Naive thymus-derived CD4-positive, alpha-beta T cell (primary cell): ENCODE results near the gene PIH1D2. TPM values are rescaled to one million over a fixed set of nuclear protein-coding genes. Genes with fewer than 3 reads are reported as not detected.

ENCODE experiments used
- ATAC-seq: fragments of 150-1000 bp; cut with Tn5 transposase; 2 replicates; pipeline ENCODE4 v1.10.0; 2021; ENCODE audit warnings: mild to moderate bottlenecking, moderate library complexity
- CTCF ChIA-PET: fragments of 350-600 bp; sonication (Branson Sonifier 250); formaldehyde crosslinking; loops from one replicate; lab custom pipeline; 2021; ENCODE audit warnings: antibody characterized with exemption; lab: Charles Lee
- POLR2A ChIA-PET: fragments of 350-600 bp; sonication (Branson Sonifier 250); formaldehyde crosslinking; loops from one replicate; lab custom pipeline; 2021; ENCODE audit warnings: antibody characterized with exemption, inconsistent platforms; lab: Charles Lee
- DNase-seq, 9 donors: peaks; one replicate each; pipeline versions ENCODE4 v3.0.0 to v3.0.0-alpha.2; 2020 to 2022; ENCODE audit warnings: mixed read lengths in 1 of 9
- H3K27ac ChIP-seq: one replicate; pipeline ENCODE4 v1.7.0; 2013; ENCODE audit warnings: mild to moderate bottlenecking, low read depth, low read length, moderate library complexity
- H3K27me3 ChIP-seq, 2 donors: one replicate each; pipeline ENCODE4 v1.7.0; 2013; ENCODE audit warnings: low read length in 2 of 2, mild to moderate bottlenecking in 2 of 2, moderate library complexity in 2 of 2; ENCODE audit not compliant: control insufficient read depth in 2 of 2, insufficient read depth in 2 of 2
- H3K36me3 ChIP-seq, 3 experiments: 1 replicate in 2 of 3; 2 replicates in 1 of 3; pipeline ENCODE4 v1.7.0; 2013; ENCODE audit warnings: low read length in 3 of 3, mild to moderate bottlenecking in 3 of 3, moderate library complexity in 1 of 3; ENCODE audit not compliant: insufficient read depth in 3 of 3, control insufficient read depth in 2 of 3
- H3K4me1 ChIP-seq, 2 donors: one replicate each; pipeline ENCODE4 v1.7.0; 2013; ENCODE audit warnings: low read length in 2 of 2, mild to moderate bottlenecking in 2 of 2, moderate library complexity in 1 of 2; ENCODE audit not compliant: control insufficient read depth in 2 of 2, insufficient read depth in 2 of 2
- H3K4me3 ChIP-seq: 2 replicates; pipeline ENCODE4 v1.7.0; 2013; ENCODE audit warnings: mild to moderate bottlenecking, low read length
- H3K9me3 ChIP-seq, 3 experiments: 1 replicate in 2 of 3; 2 replicates in 1 of 3; pipeline ENCODE4 v1.7.0; 2013; ENCODE audit warnings: low read length in 3 of 3; ENCODE audit not compliant: control insufficient read depth in 2 of 3
- H3K27ac Mint-ChIP-seq, 9 donors: one replicate each; pipeline ENCODE4 v1.8.0; 2020 to 2022; ENCODE audit warnings: mixed read lengths in 9 of 9, mild to moderate bottlenecking in 8 of 9, moderate library complexity in 5 of 9, inconsistent platforms in 2 of 9
- H3K27me3 Mint-ChIP-seq, 5 donors: one replicate each; pipeline ENCODE4 v1.8.0; 2021 to 2022; ENCODE audit warnings: mixed read lengths in 5 of 5, mild to moderate bottlenecking in 1 of 5
- H3K36me3 Mint-ChIP-seq, 5 donors: one replicate each; pipeline ENCODE4 v1.8.0; 2020 to 2022; ENCODE audit warnings: mixed read lengths in 5 of 5, mild to moderate bottlenecking in 3 of 5, inconsistent platforms in 1 of 5
- H3K4me1 Mint-ChIP-seq, 7 donors: one replicate each; pipeline ENCODE4 v1.8.0; 2020 to 2022; ENCODE audit warnings: mixed read lengths in 7 of 7, mild to moderate bottlenecking in 3 of 7, inconsistent platforms in 1 of 7
- H3K4me3 Mint-ChIP-seq, 10 donors: one replicate each; pipeline ENCODE4 v1.8.0; 2020 to 2022; ENCODE audit warnings: mild to moderate bottlenecking in 10 of 10, mixed read lengths in 10 of 10, moderate library complexity in 6 of 10, inconsistent platforms in 2 of 10
- H3K9me3 Mint-ChIP-seq, 11 donors: one replicate each; pipeline ENCODE4 v1.8.0; 2020 to 2022; ENCODE audit warnings: mixed read lengths in 11 of 11, mild to moderate bottlenecking in 4 of 11, inconsistent platforms in 1 of 11, moderate library complexity in 1 of 11
- intact Hi-C, 2 donors: fragments of 100-400 bp; cut with micrococcal nuclease; formaldehyde crosslinking; loops; one replicate each; pipeline ENCODE4 v1.15.1; 2023
- polyA plus RNA-seq, 2 donors: library from polyadenylated mRNA; unstranded; fragments of 300-500 nt; fragmentation: Illumina TruSeq; gene quantifications; one replicate each; pipeline ENCODE4 v1.2.3, GENCODE V29; 2021
- total RNA-seq, 6 experiments: library from RNA in 5 of 6; stranded (reverse) in 5 of 6; gene quantifications; 1 replicate in 5 of 6; 2 replicates in 1 of 6; pipeline ENCODE4 v1.2.3 and lab custom pipeline; 2021 to 2026

The PIH1D2 gene
- total RNA-seq = under 1 TPM in 4 of 5 experiments, not detected in 1; 0.32 to 0.57 (median 0.44) TPM
- polyA plus RNA-seq = not detected
- not detected for total RNA-seq (lab: John Stamatoyannopoulos, UW)

- peaks cover 0 to 21% (median 11%) of the 10 kb centered on the region in 5 donors for H3K36me3 Mint-ChIP-seq
- peak within 1 kb of the TSS; percentile 84 to 96 (median 95) for H3K27ac Mint-ChIP-seq
- ChIA-PET CTCF (no interaction called here), POLR2A (interaction anchor here (0.6 to 3.2 kb wide), 7 partner anchors 9 to 319 kb away, joined by 3 to 25 read pairs (median 3); partner anchors contain the start of genes SDHD and TIMM8B)
- ATAC-seq (peak; percentile 94), DNase-seq (peak; percentile 64 to 88 (median 84))
- peaks cover 14 to 49% (median 40%) of the 10 kb centered on the region in 7 donors for H3K4me1 Mint-ChIP-seq
- H3K9me3 Mint-ChIP-seq = peaks cover 0 to 4% (median 0%) of the 10 kb centered on the region in 11 donors
- no peaks in the 10 kb centered on the region for H3K27me3 ChIP-seq
- peaks cover 5 to 11% of the 10 kb centered on the region in 2 donors for H3K4me1 ChIP-seq
- H3K27ac ChIP-seq = peak within 1 kb of the TSS; percentile 79
- H3K36me3 ChIP-seq = peaks cover 4 to 19% (median 6%) of the 10 kb centered on the region in 3 experiments
- peak within 1 kb of the TSS; percentile 80 to 98 (median 94) for H3K4me3 Mint-ChIP-seq
- no peaks in the 10 kb centered on the region for H3K9me3 ChIP-seq
- H3K27me3 Mint-ChIP-seq = peaks cover 6 to 22% (median 12%) of the 10 kb centered on the region in 5 donors
- intact Hi-C loops = loop anchor here (1.0 to 2.0 kb wide), 7 partner anchors 12 to 203 kb away; partner anchors contain the start of genes CFAP68 (in 2 of the 2), DLAT (in 2 of the 2), FDXACB1 (in 2 of the 2) and SDHD (in 2 of the 2)
- H3K4me3 ChIP-seq = peak within 1 kb of the TSS; percentile 97
These were observed at the start of gene PIH1D2, which contains the start of gene NKAPD1 for GRCh38 chr11:112073941-112074811. Gene PIH1D2 (minus strand): TSS chr11:112074017. CDS start chr11:112073174, 843 bp downstream. Gene NKAPD1 (plus strand): TSS chr11:112074299. CDS start chr11:112075575, 1,276 bp downstream.

- Histone ChIP-seq H3K36me3 (no peaks in the 10 kb centered on the region), H3K9me3 (no peaks in the 10 kb centered on the region), H3K4me1 (no peaks in the 10 kb centered on the region), H3K4me3 (no peak overlapping the region), H3K27me3 (no peaks in the 10 kb centered on the region), H3K27ac (no peak overlapping the region)
- ChIA-PET CTCF (no interaction called here), POLR2A (interaction anchor here (0.7 kb wide), 1 partner anchor 231 kb away, joined by 3 read pairs; no protein-coding TSS in a partner anchor)
- H3K27ac Mint-ChIP-seq = no peak overlapping the region
- DNase-seq (no peak), ATAC-seq (no peak)
- no peaks in the 10 kb centered on the region for H3K4me1 Mint-ChIP-seq
- intact Hi-C loops = no loop called here
- no peaks in the 10 kb centered on the region for H3K9me3 Mint-ChIP-seq
- no peak overlapping the region for H3K4me3 Mint-ChIP-seq
- no peaks in the 10 kb centered on the region for H3K27me3 Mint-ChIP-seq
- H3K36me3 Mint-ChIP-seq = peaks cover 0 to 15% (median 4%) of the 10 kb centered on the region in 5 donors
These were observed 49.3 kb upstream of the PIH1D2 start for GRCh38 chr11:112123129-112123528.

GRCh38 chr11:112121981-112122615 is 48.3 kb upstream of the PIH1D2 start:
- ATAC-seq (no peak), DNase-seq (no peak)
- ChIA-PET POLR2A (interaction anchor here (0.7 kb wide), 1 partner anchor 229 kb away, joined by 3 read pairs; no protein-coding TSS in a partner anchor), CTCF (interaction anchor here (0.6 to 1.6 kb wide), 3 partner anchors 9 to 1152 kb away, joined by 3 to 5 read pairs (median 5); no protein-coding TSS in a partner anchor)
- no peak overlapping the region for H3K4me3 ChIP-seq
- no peaks in the 10 kb centered on the region for H3K27me3 ChIP-seq
- H3K27ac Mint-ChIP-seq = peak overlapping the region in 1 of 9 donors; percentile 30
- H3K4me1 Mint-ChIP-seq = no peaks in the 10 kb centered on the region
- H3K4me1 ChIP-seq = no peaks in the 10 kb centered on the region
- H3K36me3 Mint-ChIP-seq = peaks cover 0 to 14% (median under 1%) of the 10 kb centered on the region in 5 donors
- no peaks in the 10 kb centered on the region for H3K9me3 Mint-ChIP-seq
- H3K27ac ChIP-seq = no peak overlapping the region
- H3K27me3 Mint-ChIP-seq = no peaks in the 10 kb centered on the region
- no peaks in the 10 kb centered on the region for H3K9me3 ChIP-seq
- no peaks in the 10 kb centered on the region for H3K36me3 ChIP-seq
- intact Hi-C loops = no loop called here
- no peak overlapping the region for H3K4me3 Mint-ChIP-seq

- Histone ChIP-seq H3K36me3 (no peaks in the 10 kb centered on the region), H3K27me3 (no peaks in the 10 kb centered on the region), H3K9me3 (no peaks in the 10 kb centered on the region), H3K4me1 (no peaks in the 10 kb centered on the region), H3K27ac (no peak overlapping the region), H3K4me3 (no peak overlapping the region)
- ATAC-seq = no peak
- no peak for DNase-seq
- Mint-ChIP-seq H3K27ac (no peak overlapping the region), H3K9me3 (no peaks in the 10 kb centered on the region), H3K4me1 (peaks cover 0 to 21% (median 8%) of the 10 kb centered on the region in 7 donors), H3K27me3 (no peaks in the 10 kb centered on the region), H3K4me3 (no peak overlapping the region), H3K36me3 (peaks cover 0 to 14% (median 2%) of the 10 kb centered on the region in 5 donors)
- CTCF ChIA-PET = no interaction called here
- POLR2A ChIA-PET = no interaction called here
- intact Hi-C loops = no loop called here
These were observed 44.4 kb upstream of the PIH1D2 start for GRCh38 chr11:112118176-112118575.

- H3K4me3 ChIP-seq = no peak overlapping the region
- ATAC-seq (no peak), DNase-seq (peak in 1 of 9 donors; percentile 7)
- H3K27ac ChIP-seq = no peak overlapping the region
- intact Hi-C loops = no loop called here
- no peaks in the 10 kb centered on the region for H3K36me3 ChIP-seq
- Mint-ChIP-seq H3K27ac (no peak overlapping the region), H3K4me1 (peaks cover 0 to 21% (median 8%) of the 10 kb centered on the region in 7 donors), H3K9me3 (peaks cover 0 to 1% (median 0%) of the 10 kb centered on the region in 11 donors), H3K4me3 (no peak overlapping the region), H3K36me3 (peaks cover 0 to 12% (median 0%) of the 10 kb centered on the region in 5 donors), H3K27me3 (no peaks in the 10 kb centered on the region)
- H3K9me3 ChIP-seq = no peaks in the 10 kb centered on the region
- ChIA-PET CTCF (no interaction called here), POLR2A (no interaction called here)
- H3K4me1 ChIP-seq = no peaks in the 10 kb centered on the region
- H3K27me3 ChIP-seq = no peaks in the 10 kb centered on the region
These were observed 41.6 kb upstream of the PIH1D2 start for GRCh38 chr11:112115386-112115785.

GRCh38 chr11:112114460-112114859 is 40.6 kb upstream of the PIH1D2 start:
- intact Hi-C loops = no loop called here
- H3K4me1 ChIP-seq = no peaks in the 10 kb centered on the region
- H3K9me3 Mint-ChIP-seq = peaks cover 0 to 1% (median 0%) of the 10 kb centered on the region in 11 donors
- H3K27me3 ChIP-seq = no peaks in the 10 kb centered on the region
- H3K27ac ChIP-seq = no peak overlapping the region
- H3K36me3 Mint-ChIP-seq = peaks cover 0 to 9% (median 0%) of the 10 kb centered on the region in 5 donors
- ChIA-PET POLR2A (interaction anchor here (0.7 kb wide), 1 partner anchor 138 kb away, joined by 4 read pairs; no protein-coding TSS in a partner anchor), CTCF (interaction anchor here (1.3 kb wide), 1 partner anchor 18 kb away, joined by 3 read pairs; no protein-coding TSS in a partner anchor)
- H3K27ac Mint-ChIP-seq = no peak overlapping the region
- no peak for ATAC-seq
- no peaks in the 10 kb centered on the region for H3K9me3 ChIP-seq
- peaks cover 0 to 21% (median 8%) of the 10 kb centered on the region in 7 donors for H3K4me1 Mint-ChIP-seq
- no peak overlapping the region for H3K4me3 ChIP-seq
- no peaks in the 10 kb centered on the region for H3K27me3 Mint-ChIP-seq
- DNase-seq = no peak
- H3K36me3 ChIP-seq = no peaks in the 10 kb centered on the region
- no peak overlapping the region for H3K4me3 Mint-ChIP-seq
